ENCODE measurements around the gene NOP9. TPM values are rescaled to one million over a fixed set of nuclear protein-coding genes. Genes with fewer than 3 reads are reported as not detected.
A peak's percentile ranks its signal among the peaks of the same experiment; 100 is the strongest.

The NOP9 gene
- polyA plus RNA-seq, 1 experiment: 16.3 TPM

GRCh38 chr14:24296341-24297157, 3.1 kb upstream of the NOP9 start:
- H3K36me3 ChIP-seq (ENCODE audit: control insufficient read depth, insufficient read depth, low read length): peaks cover 10% of the 10 kb centered on the region
- POLR2A ChIA-PET: no interaction called here
- peak; percentile 49 for DNase-seq (ENCODE audit: low read depth)
- H3K27me3 ChIP-seq (ENCODE audit: control insufficient read depth, insufficient read depth, low read length): no peaks in the 10 kb centered on the region
- H3K4me3 ChIP-seq (ENCODE audit: low read depth, low read length): no peak overlapping the region
- peak; percentile 79 for TF ChIP-seq CTCF (IDR thresholded peaks at IDR 0.05; ENCODE audit: insufficient read depth, low read depth, low read length)
- CTCF ChIA-PET: interaction anchor here (0.7 to 9.8 kb wide), 23 partner anchors 8 to 239 kb away, joined by 3 to 205 read pairs (median 6); partner anchors contain the start of genes CIDEB, DCAF11, GMPR2 and LTB4R

GRCh38 chr14:24297190-24297964, 2.3 kb upstream of the NOP9 start:
- TF ChIP-seq CTCF (IDR thresholded peaks at IDR 0.05; ENCODE audit: insufficient read depth, low read depth, low read length): peak; percentile 48
- no peak overlapping the region for H3K4me3 ChIP-seq (ENCODE audit: low read depth, low read length)
- DNase-seq (ENCODE audit: low read depth): no peak
- POLR2A ChIA-PET: interaction anchor here (0.7 kb wide), 1 partner anchor 62 kb away, joined by 3 read pairs; no protein-coding TSS in a partner anchor
- H3K27me3 ChIP-seq (ENCODE audit: control insufficient read depth, insufficient read depth, low read length): no peaks in the 10 kb centered on the region
- CTCF ChIA-PET: interaction anchor here (0.6 to 9.8 kb wide), 28 partner anchors 8 to 240 kb away, joined by 3 to 205 read pairs (median 5); partner anchors contain the start of genes CHMP4A, CIDEB, DCAF11 and GMPR2
- H3K36me3 ChIP-seq (ENCODE audit: control insufficient read depth, insufficient read depth, low read length): peaks cover 10% of the 10 kb centered on the region

- no peaks in the 10 kb centered on the region for H3K27me3 ChIP-seq (ENCODE audit: control insufficient read depth, insufficient read depth, low read length)
- DNase-seq (ENCODE audit: low read depth): no peak
- no peak for TF ChIP-seq CTCF (IDR thresholded peaks at IDR 0.05; ENCODE audit: insufficient read depth, low read depth, low read length)
- H3K4me3 ChIP-seq (ENCODE audit: low read depth, low read length): peak overlapping the region; percentile 72
- POLR2A ChIA-PET: no interaction called here
- H3K36me3 ChIP-seq (ENCODE audit: control insufficient read depth, insufficient read depth, low read length): peaks cover 18% of the 10 kb centered on the region
- CTCF ChIA-PET: interaction anchor here (0.7 to 9.8 kb wide), 16 partner anchors 10 to 242 kb away, joined by 3 to 205 read pairs (median 7); partner anchors contain the start of genes CHMP4A, CIDEB, LTB4R and LTB4R2
Observed at GRCh38 chr14:24298892-24299254, 777 bp upstream of the NOP9 start.

- DNase-seq (ENCODE audit: low read depth): no peak
- Histone ChIP-seq H3K27me3 (ENCODE audit: control insufficient read depth, insufficient read depth, low read length) (no peaks in the 10 kb centered on the region), H3K36me3 (ENCODE audit: control insufficient read depth, insufficient read depth, low read length) (peaks cover 22% of the 10 kb centered on the region), H3K4me3 (ENCODE audit: low read depth, low read length) (peak overlapping the region; percentile 72)
- ChIA-PET POLR2A (interaction anchor here (1.0 kb wide), 1 partner anchor 105 kb away, joined by 3 read pairs; no protein-coding TSS in a partner anchor), CTCF (interaction anchor here (0.9 to 9.8 kb wide), 11 partner anchors 9 to 243 kb away, joined by 3 to 205 read pairs (median 6); partner anchors contain the start of genes CIDEB, LTB4R, LTB4R2 and MDP1)
- TF ChIP-seq CTCF (IDR thresholded peaks at IDR 0.05; ENCODE audit: insufficient read depth, low read depth, low read length): no peak
Observed at GRCh38 chr14:24300326-24300980, 803 bp downstream of the NOP9 start.

All from BJ (cell line).